A673 (cell line): ENCODE measurements around the gene CFAP43.

Experiments used
- EZH2 ChIP-seq: fragments of 200-600 bp; sonication (generic); IDR thresholded peaks from 2 replicates; pipeline ENCODE4 v1.6.1; 2017; ENCODE audit warnings: borderline replicate concordance, low read depth, mild to moderate bottlenecking, mixed read lengths, antibody characterized with exemption, low read length; ENCODE audit not compliant: poor library complexity, severe bottlenecking
- TF ChIP-seq, protein P1 (sequence below): fragments of 300-800, 200-600 bp; sonication (generic); conservative IDR thresholded peaks from 2 replicates; pipeline ENCODE4 v1.5.1; 2017; ENCODE audit warnings: low read depth, mild to moderate bottlenecking, antibody characterized with exemption, low read length, moderate library complexity, mixed read lengths

DNA sequence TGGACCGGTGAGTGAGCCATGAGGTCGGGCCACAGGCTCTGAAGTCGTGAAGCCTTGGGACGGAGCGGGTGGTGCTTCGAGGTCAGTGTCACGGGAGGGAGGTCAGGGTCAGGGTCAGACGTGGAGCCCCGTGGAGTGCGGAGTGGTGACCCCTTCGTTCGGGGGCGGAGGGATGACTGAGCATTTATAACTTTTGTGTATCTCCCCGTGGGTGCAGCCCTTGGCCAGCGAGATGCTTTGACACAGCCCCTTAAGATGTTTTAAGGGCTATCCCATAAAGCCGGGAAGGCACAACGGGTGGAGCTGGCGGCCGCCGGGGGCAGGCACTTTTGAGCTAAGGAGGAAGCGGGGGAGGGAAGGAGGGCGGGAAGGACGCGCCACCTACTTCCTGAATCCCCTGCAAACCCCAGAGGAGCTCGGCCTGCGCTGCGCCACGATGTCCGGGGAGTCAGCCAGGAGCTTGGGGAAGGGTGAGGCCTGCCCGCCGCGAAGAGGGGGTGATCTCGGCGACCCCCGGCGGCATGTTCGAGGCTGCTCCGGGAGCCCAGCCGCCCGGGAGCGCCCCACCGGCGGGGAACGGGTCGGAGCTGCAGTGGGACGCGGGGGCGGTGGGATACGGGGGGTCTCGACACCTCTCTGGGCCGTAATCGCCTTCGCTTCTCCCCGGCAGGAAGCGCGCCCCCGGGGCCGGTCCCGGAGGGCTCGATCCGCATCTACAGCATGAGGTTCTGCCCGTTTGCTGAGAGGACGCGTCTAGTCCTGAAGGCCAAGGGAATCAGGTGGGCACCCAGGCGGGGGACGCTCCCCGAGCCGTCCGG, 22.5 kb upstream of the CFAP43 start, which contains the start of gene GSTO1:
- TF ChIP-seq EZH2 = no peak
- TF ChIP-seq, protein P1, sequence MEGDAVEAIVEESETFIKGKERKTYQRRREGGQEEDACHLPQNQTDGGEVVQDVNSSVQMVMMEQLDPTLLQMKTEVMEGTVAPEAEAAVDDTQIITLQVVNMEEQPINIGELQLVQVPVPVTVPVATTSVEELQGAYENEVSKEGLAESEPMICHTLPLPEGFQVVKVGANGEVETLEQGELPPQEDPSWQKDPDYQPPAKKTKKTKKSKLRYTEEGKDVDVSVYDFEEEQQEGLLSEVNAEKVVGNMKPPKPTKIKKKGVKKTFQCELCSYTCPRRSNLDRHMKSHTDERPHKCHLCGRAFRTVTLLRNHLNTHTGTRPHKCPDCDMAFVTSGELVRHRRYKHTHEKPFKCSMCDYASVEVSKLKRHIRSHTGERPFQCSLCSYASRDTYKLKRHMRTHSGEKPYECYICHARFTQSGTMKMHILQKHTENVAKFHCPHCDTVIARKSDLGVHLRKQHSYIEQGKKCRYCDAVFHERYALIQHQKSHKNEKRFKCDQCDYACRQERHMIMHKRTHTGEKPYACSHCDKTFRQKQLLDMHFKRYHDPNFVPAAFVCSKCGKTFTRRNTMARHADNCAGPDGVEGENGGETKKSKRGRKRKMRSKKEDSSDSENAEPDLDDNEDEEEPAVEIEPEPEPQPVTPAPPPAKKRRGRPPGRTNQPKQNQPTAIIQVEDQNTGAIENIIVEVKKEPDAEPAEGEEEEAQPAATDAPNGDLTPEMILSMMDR = 0 out of 2 replicates have a peak, but pooled peaks have one; percentile 7
